GM20431 (cell line): ENCODE measurements around the gene IGF2R.
"Not testable (repeated sequence)": the region's sequence is repeated elsewhere in the genome, so short reads cannot be mapped to it uniquely, and the experiment has no call there.

Source experiments
- in situ Hi-C: fragments of 300-500 bp; cut with MseI, MboI; formaldehyde crosslinking; loops from one replicate; pipeline ENCODE4 v1.15.0; 2020; ENCODE audit warnings: low sequenced_read_pairs; ENCODE audit not compliant: unreplicated experiment

IGF2R gene

DNA sequence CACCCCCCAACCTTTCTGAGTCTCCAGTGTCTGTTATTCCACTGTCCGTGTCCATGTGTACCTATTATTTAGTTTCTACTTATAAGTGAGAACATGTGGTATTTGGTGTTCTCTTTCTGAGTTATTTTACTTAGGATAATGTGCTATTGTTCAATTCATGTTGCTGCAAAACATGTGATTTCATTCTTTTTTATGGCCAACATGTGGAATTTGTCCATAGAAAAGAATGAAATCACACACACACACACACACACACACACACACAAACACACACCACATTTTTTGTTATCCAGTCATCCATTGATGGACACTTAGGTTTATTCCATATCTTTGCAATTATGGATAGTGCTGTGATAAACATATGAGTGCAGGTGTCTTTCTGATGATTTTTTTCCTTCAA, 23.5 kb downstream of the IGF2R start:
- in situ Hi-C loops: no loop called here

DNA sequence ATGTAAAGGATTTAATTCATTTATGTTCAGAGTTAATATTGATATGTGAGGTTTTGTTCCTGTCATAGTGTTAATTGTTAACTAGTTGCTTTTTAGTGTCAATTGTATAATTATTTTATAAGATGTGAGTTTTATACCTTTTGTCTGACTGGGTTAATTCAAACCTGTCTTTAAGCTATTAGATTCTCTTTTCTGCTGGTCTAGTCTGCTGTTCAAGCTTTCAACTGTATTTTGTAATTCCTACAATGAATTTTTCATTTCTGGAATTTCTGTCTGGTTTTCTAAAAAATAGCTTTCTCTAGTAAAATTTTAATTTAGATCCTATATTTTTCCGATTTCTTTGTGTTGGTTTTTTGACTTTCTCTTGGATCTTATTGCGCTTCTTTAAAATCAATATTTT, 26.5 kb downstream of the IGF2R start:
- in situ Hi-C loops: no loop called here

DNA sequence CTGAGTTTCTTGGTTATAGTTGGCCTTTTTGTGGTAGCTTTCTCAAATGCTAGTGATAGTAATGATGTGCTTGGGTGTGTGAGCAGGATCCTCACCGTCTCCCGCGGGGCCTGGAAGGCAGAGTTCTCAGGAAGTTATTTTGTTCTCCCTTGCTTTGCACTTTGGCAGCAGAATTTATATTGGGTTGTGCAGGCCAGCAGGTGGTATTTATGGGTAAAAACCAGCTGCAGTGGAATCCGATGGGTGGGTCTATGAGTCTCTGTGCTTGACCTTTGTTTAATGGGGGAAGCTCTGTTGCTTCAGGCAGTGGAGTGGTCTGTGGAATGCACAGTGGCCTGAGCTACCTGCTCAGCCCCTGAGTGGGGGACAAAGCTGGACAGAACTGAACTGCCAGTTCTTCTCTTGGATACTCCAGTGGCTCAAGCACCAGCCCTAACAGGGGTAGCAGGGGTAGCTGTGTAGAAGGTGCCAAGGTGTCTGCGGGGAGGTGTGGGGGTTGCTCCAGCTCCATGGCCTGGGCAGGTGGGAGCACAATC, 27.3 kb downstream of the IGF2R start:
- in situ Hi-C loops: no loop called here

DNA sequence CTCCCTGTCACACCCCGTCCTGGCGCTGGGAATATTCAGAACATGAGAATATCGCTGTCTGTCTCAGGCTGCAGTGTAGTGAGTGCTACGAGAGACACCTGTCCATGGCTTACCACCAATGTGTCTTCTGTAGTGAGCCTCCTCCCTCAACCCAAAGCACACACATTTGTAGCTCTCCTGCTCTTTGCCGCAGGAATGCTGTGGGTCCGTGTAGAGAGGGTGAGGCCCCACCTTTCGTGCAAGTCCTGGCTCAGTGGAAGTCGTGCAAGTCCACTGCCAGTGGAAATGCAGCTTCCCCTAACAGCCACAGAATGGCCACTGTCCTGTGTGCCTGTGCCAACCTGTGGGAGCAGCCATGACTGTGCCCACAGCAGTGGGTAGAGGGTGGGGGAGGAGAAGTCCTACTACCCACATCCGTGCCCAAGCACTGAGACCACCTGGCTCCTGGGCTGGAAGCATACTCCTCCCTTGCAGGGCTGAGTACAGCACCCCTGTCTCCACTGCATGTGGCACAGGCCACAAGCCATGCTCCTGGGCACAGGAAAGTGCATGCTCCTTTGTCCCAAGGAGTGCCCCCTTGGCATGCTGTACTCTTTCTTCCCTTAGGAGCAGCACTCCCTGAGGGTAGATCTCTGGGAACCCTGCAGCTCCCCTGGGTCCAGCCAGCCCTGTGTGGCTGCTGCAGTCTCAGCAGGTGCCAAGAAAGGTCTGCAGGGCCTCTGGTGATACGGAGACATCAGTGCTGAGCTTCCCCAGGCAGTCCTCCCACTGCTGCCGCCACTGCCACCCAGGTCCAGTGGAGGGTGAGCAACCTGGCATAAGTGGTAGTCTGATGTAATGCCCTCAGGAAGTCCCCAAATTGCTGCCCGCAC, 28.0 kb downstream of the IGF2R start:
- in situ Hi-C loops: no loop called here

DNA sequence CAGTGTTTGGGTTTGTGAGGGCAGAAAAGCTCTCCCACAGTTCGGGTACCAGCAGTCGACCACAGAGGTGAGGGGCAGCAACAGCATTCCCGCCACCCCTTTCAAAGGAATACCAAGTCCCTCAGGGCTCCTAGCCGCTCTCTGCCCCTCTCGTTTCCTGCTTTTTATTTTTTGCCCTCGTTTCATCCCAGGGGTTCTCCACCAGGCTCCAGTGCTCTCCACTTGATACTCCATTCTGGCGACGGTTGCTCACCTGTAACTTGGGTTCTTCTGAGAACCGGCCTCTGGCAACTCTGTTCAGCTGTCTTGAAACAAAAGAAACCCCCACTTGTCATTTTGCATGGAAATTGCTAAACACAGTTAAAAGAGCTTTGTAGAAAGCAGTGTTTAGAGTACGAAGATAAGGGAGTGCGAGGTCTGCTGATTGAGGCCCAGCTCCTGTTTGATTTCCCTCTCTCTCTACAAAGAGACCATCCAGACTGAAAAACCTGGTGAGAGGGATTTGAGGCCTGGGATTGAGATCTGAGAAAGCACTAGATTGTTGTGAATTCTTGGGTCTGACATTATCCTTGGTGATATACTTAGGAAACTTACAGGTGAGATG, 28.7 kb downstream of the IGF2R start:
- in situ Hi-C loops: no loop called here

DNA sequence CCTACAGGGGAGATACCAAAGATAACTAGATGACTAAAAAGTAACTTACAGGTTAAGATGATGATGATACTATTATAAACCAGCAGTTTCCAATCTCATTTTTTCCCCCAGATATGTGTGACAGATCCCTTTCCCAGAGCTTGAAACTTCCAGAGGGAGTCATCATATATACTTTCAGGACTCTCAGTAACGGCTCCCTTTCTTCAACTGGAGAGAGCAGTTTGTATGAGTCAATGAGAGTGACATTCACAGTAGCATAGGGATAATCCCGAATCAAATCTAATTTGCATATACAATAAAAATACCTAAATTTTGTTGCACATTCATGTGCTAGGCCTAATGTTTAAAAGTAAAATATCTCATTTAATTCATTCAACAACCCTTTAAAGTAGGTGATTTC, 29.7 kb downstream of the IGF2R start:
- in situ Hi-C loops: no loop called here

DNA sequence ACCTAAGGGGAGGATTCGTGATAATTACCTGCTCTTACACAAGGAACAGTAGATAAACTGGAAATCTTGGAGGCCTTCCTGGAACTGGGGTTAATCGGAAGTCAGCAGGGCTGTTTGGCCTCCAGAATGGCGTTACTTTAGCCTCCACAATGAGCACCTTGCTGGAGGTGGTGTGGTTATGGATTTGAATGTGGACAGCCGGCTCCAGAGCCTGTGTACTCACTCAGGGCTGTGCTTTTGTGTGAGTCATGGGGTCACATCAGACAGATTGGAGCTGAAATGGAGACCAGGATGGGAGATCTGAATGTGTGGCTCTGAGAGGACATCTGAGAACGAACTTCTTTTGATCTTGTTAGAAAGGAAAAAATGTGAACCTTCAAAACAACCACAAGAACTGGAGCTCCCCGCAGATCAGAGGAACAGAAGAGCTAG, 30.4 kb downstream of the IGF2R start:
- in situ Hi-C loops: no loop called here

DNA sequence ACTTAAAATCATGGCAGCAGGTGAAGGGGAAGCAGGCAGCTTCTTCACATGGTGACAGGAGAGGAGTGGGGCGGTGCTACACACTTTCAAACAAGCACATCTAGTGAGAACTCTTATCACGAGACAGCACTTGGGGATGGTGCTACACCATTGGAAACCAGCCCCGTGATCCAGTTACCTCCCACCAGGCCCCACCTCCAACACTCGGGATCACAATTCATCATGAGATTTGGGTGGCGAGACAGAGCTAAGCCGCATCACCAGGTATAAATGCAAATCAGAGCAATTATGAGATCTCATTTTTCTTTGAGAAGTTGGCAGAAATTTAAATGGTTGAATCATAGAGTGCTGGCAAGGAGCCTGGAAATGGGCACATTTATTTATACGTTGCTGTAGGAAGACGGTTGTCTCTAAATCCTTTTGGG, 31.4 kb downstream of the IGF2R start:
- in situ Hi-C loops: no loop called here

DNA sequence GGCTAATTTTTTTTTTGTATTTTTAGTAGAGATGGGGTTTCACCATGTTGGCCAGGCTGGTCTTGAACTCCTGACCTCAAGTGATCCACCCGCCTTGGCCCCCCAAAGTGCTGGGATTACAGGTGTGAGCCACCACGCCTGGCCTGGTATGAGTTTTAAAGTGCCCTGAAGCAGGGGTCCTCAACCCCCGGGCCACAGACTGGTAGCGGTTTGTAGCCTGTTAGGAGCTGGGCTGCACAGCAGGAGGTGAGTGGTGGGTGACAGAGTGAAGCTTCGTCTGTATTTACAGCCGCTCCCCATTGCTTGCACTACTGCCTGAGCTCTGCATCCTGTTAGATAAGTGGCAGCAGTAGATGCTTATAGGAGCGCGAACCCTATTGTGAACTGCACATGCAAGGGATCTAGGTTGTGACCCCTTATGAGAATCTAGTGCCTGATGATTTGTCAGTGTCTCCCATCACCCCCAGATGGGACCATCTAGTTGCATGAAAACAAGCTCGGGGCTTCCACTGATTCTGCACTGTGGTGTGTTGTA, 32.1 kb downstream of the IGF2R start:
- in situ Hi-C loops: not testable (repeated sequence)

DNA sequence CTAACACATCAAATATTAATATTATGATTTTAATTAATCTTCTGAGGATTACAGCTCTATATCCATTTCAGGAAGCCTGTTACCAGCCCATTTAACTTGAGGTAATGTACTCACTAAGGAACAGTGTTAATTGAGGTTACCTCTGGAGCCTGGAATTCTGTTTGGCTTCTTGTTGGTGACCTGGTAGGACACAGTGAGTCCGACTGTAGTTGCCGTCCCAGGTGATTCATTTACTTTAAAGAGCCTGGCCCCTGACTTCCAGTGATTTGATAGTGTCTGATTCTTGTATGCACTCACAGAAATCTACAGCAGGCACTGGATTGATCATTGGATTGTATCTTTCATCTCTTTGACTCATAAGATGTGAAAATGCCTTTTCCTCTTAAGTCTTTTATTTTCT, 34.0 kb downstream of the IGF2R start:
- in situ Hi-C loops: no loop called here

DNA sequence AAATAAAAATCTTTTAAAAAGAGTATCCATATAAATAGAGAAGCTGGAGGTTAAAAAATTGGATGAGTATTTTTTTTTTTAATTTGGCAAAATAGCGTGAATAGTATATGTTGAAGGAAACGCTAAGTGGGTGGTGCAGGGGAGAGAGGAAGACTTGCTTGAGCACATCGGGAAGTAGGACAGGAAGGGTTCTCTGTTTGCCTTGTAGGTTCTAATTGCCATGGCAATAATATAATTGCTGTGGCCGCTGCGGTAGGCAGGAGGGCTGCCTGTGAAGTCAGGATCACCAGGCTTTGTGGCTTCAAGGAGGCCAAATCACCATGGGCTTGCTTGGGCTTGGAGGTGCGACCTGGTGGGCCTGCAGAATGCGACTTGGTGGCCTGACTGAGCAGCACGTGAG, 35.1 kb downstream of the IGF2R start:
- in situ Hi-C loops: no loop called here

DNA sequence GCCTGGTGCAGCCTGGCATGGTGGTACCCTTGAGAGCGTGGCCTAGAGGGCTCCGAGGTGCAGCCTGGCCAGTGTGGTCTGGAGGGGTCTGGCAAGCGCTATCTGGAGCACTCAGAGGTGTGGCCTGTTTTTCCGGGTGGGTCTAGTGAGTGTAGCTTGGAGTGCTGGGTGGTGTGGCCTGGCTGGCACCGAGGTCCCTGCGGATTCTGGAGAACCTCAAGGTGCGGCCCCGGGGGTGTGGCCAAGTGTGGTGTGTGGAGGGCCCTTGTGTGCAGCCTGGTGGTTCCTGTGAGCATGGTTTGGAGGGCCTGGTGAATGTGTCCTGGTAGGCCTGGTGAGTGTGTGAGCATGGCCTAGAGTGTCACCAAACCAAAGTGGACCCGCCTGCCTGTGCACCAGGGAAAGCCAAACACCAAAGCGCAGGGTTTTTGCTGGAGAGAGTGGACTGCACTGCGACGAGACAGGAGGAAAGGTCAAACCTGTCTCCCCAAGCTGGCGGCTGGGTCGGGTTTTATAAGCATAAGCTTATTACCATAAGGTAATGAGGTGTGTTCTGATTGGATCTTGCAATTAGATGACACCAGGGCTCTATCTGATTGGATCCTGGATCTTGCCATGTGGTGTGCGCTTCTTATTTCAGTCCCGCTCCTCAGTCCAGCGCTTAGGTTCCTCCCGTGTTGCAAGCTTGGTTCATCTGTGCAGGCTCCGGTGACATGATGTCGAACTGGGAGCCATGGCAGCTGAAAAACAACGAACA, 35.7 kb downstream of the IGF2R start:
- in situ Hi-C loops: no loop called here

DNA sequence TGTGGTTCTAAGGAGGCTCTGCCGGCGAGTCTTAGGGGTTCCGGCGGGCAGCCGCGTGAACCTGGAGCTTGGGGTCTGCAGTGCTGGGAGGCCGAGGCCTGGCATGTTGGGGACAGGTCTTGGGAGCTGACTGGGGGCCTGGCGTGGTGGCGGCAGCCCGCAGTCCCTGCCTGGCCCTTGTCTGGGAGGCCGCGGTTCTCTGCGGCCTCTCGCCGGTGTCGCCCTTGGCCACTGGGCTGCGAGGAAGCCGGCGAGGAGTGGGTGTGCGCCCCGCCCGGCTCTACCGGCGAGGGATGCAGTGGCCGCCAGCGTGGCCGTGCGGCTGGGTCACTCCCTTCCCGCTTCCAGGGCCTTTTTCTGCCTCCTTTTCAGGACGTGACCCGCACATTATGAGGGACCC, 36.3 kb downstream of the IGF2R start:
- in situ Hi-C loops: no loop called here

DNA sequence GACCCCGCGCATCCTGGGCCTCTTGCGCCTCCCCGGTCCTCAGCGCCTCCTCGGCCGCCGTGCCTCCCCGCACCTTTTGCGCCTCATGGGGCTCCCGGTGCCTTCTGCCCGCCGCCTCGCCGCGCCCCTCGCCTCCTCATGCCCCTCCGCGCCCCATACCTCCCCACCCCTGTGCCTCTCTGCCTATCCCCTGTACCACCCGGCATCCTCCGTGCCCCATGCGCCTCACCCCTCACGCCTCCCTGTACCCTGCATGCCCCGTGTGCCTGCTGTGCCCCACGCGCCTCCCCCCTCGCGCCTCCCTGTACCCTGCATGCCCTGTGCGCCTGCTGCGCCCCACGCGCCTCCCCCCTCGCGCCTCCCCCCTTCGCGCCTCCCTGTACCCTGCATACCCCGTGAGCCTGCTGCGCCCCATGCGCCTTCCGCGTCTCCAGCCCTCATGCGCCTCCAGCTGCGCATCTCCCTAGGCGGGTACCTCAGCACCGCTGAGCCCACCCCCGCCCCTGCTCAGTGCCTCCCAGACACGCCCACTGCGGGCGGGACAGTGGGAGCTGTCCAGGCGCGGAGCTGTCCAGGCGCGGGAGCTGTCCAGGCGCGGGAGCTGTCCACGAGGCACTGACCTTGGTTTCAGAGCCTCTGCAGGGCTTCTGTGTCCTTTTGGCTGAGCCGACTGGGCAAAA, 37.1 kb downstream of the IGF2R start:
- in situ Hi-C loops: no loop called here

DNA sequence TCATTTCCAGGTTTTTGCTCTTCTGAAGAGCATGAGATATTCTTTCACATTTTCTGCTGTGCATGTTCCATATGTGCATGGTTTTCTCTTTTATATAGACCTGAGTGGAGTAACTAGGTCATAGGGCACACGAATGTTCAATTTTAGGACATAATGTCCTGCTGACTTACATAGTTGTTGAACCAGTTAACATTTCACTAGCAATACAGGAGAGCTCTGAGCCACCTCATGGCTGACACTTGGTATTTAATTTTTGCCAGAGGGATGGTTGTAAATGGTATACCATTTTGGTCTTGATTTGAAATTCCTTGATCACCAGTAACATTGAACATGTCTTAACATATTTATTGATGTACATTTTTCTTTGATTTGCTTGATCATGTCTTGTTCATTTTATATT, 38.3 kb downstream of the IGF2R start:
- in situ Hi-C loops: no loop called here

DNA sequence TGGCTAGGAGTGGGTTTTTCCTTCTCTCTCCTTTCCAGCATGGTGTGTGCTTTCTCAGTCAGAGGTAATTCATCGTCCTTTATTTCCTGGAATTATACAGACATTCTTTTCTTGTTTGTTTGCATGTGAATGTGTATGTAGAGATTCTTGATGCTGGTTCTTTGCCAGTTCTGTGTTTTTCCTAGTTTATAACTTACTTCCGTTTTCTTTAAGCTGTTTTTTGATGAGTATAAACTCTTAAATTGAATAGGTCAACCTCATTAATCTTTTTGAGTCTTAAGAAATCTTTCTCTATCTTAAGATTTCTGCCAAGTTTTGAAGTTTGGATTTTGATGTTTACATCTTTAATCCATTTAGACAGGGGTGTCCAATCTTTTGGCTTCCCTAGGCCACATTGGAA, 38.7 kb downstream of the IGF2R start:
- in situ Hi-C loops: no loop called here

DNA sequence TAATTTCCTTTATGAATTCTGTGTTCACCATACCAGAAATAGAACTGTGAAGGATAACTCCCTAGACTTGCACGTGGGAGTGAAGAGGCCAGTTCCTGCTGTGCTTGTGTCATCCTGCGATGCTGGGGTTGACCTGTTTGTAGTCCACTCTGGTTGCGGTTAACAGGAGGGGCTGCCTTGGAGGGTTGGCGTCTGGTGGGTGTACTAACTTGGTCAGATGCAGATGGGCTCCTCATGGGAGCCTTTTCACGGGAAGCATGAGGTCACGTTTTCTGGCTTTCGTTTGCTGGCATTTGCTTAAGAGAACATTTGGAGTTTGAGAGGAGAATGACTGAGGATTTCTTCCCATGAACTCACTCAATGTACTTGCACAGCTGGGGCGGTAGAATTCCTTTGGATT, 41.2 kb downstream of the IGF2R start:
- in situ Hi-C loops: no loop called here

DNA sequence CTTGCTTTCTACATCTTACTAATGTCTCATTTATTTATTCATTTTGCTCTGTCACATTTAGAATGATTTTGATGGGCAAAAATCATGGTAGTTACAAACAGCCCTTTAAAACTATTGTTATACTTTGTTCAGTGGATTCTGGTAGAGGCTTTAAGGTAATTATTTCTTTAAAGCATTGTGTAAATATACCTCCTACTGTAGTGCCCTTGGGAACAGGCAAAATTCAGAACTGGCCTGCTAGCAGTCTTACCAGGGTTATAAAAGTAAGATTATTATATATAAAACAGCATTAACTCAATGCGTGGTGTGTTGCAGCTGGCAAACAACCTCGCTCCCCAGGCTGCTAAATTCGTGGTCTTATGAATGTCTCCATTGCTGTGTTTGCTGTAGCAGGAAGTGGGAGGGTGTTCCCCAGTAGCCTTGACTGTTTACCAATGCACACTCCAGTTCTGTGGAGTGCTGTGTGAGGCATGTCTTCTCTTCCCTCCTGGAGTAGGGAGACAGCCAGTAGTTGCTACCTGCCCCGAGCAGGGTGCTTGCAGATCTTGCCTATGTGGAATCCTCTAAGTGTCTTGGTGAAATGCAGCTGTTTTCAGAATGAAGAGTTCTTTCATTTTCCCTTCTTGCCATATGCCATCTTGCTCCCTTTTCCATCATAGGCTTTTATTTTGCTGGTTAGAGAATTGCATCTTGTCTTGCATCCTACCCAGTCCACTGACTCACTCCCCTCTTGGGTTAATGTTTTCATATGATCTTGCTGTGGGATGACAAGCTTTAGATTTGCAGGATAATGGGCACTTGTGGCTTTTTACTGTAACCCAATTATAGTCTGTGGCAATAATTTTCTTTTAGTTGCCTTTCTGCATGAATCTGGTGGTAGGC, 45.3 kb downstream of the IGF2R start:
- in situ Hi-C loops: no loop called here

DNA sequence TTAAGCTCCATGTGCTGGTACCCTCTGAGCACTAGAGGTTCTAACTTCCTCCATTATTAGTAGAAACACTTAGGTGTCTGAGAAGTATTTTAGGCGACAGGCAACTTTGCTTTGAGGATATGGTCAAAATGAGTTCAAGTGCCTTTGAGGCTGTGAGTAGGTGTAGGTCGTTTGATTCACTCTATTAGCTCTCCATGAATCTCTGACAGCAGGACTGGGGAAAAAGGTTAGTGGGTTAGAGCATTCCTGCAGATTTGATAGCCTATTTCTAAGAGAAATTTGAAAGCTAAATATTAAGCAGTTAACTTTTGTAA, 45.9 kb downstream of the IGF2R start:
- in situ Hi-C loops: no loop called here
